ENCODE measurements around the gene CEACAM7. TPM values are rescaled to one million over a fixed set of nuclear protein-coding genes. Genes with fewer than 3 reads are reported as not detected.

The CEACAM7 gene
- total and polyA plus RNA-seq, 5 experiments from 2014 or later = not detected

DNA sequence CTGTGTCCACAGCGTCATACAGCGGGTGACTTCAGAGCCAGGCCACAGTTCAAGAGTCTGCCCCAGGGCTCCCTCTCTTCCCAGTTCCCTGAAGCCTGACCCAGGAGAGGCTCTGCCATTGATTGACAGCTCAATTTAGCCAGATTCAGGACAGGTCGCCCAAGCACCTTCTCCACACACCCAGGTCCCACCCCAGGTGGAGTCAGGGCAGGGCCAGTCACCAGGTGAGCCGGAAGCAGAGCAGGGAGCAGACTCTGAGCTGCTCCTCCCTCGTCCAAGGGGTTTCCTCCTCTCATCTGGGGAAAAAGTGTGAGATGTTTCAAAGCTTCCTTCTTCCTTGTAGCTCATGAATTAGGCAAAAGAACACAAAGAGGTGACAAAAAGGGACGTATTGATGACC is 5.6 kb downstream of the CEACAM7 start:
- H3K27me3 Mint-ChIP-seq = peaks cover 25 to 62% (median 39%) of the 10 kb centered on the region in 5 donors
- POLR2A ChIA-PET = no interaction called here
- ATAC-seq (no peak), DNase-seq (no peak)
- H3K9me3 Mint-ChIP-seq = no peaks in the 10 kb centered on the region
- H3K4me1 Mint-ChIP-seq = no peaks in the 10 kb centered on the region
- peak overlapping the region in 1 of 10 donors; percentile 63 for H3K27ac Mint-ChIP-seq
- no peak overlapping the region for H3K4me3 Mint-ChIP-seq
- no peaks in the 10 kb centered on the region for H3K36me3 Mint-ChIP-seq

- peaks cover 0 to 12% (median 0%) of the 10 kb centered on the region in 3 donors for H3K36me3 Mint-ChIP-seq
- peaks cover 0 to 20% (median 10%) of the 10 kb centered on the region in 9 donors for H3K9me3 Mint-ChIP-seq
- DNase-seq (no peak), ATAC-seq (no peak)
- no peak overlapping the region for H3K27ac Mint-ChIP-seq
- no peaks in the 10 kb centered on the region for H3K4me1 Mint-ChIP-seq
- peaks cover 36 to 83% (median 57%) of the 10 kb centered on the region in 5 donors for H3K27me3 Mint-ChIP-seq
- POLR2A ChIA-PET = no interaction called here
- no peak overlapping the region for H3K4me3 Mint-ChIP-seq
These were observed 16.6 kb downstream of the CEACAM7 start for GRCh38 chr19:41671486-41671885.

GRCh38 chr19:41670755-41671154 is 17.3 kb downstream of the CEACAM7 start:
- no peak for ATAC-seq
- POLR2A ChIA-PET = no interaction called here
- H3K36me3 Mint-ChIP-seq = peaks cover 0 to 17% (median 0%) of the 10 kb centered on the region in 3 donors
- H3K27me3 Mint-ChIP-seq = peaks cover 36 to 78% (median 57%) of the 10 kb centered on the region in 5 donors
- peaks cover 0 to 26% (median 16%) of the 10 kb centered on the region in 9 donors for H3K9me3 Mint-ChIP-seq
- no peak overlapping the region for H3K27ac Mint-ChIP-seq
- H3K4me3 Mint-ChIP-seq = no peak overlapping the region
- H3K4me1 Mint-ChIP-seq = no peaks in the 10 kb centered on the region
- no peak for DNase-seq

DNA sequence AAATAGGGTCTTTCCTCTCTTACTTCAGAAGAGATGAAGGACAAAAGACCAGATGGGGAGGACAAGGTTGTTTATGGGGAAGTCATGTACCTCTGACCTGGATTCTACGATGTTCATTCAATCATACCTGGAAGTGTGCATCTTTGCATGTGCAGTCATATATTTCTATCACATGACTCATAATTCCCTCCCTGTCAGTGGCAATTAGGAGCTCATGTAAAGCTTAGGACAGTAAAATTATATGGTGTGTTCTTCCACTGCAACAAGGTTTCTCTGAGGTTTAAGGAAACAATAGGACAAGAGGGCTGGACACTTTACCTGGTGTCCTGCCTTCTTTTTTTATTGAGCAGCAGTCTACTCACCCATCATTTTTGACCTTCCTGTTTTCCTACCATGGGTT is 19.8 kb downstream of the CEACAM7 start:
- H3K9me3 Mint-ChIP-seq = peaks cover 5 to 50% (median 33%) of the 10 kb centered on the region in 9 donors
- H3K27me3 Mint-ChIP-seq = peaks cover 32 to 63% (median 50%) of the 10 kb centered on the region in 5 donors
- peaks cover 0 to 37% (median 2%) of the 10 kb centered on the region in 3 donors for H3K36me3 Mint-ChIP-seq
- ATAC-seq = no peak
- DNase-seq = no peak
- H3K4me3 Mint-ChIP-seq = no peak overlapping the region
- no peak overlapping the region for H3K27ac Mint-ChIP-seq
- no peaks in the 10 kb centered on the region for H3K4me1 Mint-ChIP-seq
- POLR2A ChIA-PET = no interaction called here

- POLR2A ChIA-PET = no interaction called here
- ATAC-seq = no peak
- H3K27me3 Mint-ChIP-seq = peaks cover 28 to 57% (median 44%) of the 10 kb centered on the region in 5 donors
These were observed 22.0 kb downstream of the CEACAM7 start for GRCh38 chr19:41666075-41666474.

DNA sequence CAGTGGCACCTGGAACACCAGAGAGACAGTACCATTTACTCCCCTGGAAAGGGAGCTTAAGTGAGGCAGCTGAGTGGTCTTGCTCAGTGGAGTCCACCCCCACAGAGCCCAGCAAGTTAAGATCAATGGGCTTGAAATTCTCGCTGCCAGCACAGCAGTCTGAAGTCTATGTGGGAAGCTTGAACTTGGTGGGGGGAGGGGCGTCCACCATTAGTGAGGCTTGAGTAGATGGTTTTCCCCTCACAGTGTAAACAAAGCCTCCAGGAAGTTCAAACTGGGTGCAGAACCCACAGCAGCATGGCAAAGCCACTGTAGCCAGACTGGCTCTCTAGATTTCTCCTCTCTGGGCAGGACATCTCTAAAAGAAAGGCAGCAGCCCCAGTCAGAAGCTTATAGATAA is 30.9 kb downstream of the CEACAM7 start:
- DNase-seq (peak in 2 of 10 donors; percentile 14 to 15), ATAC-seq (peak; percentile 17 to 67)
- peaks cover 0 to 45% (median 21%) of the 10 kb centered on the region in 9 donors for H3K9me3 Mint-ChIP-seq
- H3K4me1 Mint-ChIP-seq = peaks cover 2 to 10% (median 9%) of the 10 kb centered on the region in 4 donors
- peaks cover 11 to 59% (median 34%) of the 10 kb centered on the region in 5 donors for H3K27me3 Mint-ChIP-seq
- POLR2A ChIA-PET = interaction anchor here (0.8 kb wide), 1 partner anchor 102 kb away, joined by 3 read pairs; no protein-coding TSS in a partner anchor
- H3K27ac Mint-ChIP-seq = peak overlapping the region in 1 of 10 donors; percentile 28
- peaks cover 0 to 23% (median 14%) of the 10 kb centered on the region in 3 donors for H3K36me3 Mint-ChIP-seq
- peak overlapping the region in 4 of 10 donors; percentile 12 to 43 (median 23) for H3K4me3 Mint-ChIP-seq

More at GRCh38 chr19:41666075-41666474, 22.0 kb downstream of the CEACAM7 start:
- Mint-ChIP-seq H3K9me3 (peaks cover 9 to 71% (median 36%) of the 10 kb centered on the region in 9 donors), H3K36me3 (peaks cover 0 to 37% (median 2%) of the 10 kb centered on the region in 3 donors), H3K4me1 (no peaks in the 10 kb centered on the region), H3K27ac (no peak overlapping the region), H3K4me3 (no peak overlapping the region)
- no peak for DNase-seq

DNA sequence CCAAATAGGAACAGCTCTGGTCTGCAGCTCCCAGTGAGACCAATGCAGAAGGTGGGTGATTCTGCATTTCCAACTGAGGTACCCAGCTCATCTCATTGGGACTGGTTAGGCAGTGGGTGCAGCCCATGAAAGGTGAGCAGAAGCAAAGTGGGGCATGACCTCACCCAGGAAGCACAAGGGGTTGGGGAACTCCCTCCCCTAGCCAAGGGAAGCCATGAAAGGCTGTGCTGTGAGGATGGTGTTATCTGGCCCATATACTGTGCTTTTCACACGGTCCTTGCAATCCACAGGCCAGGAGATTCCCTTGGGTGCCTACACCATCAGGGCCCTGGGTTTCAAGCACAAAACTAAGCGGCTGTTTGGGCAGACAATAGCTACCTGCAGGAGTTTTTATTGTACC is 31.3 kb downstream of the CEACAM7 start:
- Mint-ChIP-seq H3K4me1 (peaks cover 2 to 10% (median 9%) of the 10 kb centered on the region in 4 donors), H3K4me3 (peak overlapping the region in 4 of 10 donors; percentile 12 to 43 (median 23)), H3K27me3 (peaks cover 10 to 60% (median 37%) of the 10 kb centered on the region in 5 donors), H3K9me3 (peaks cover 0 to 41% (median 21%) of the 10 kb centered on the region in 9 donors), H3K27ac (peak overlapping the region in 1 of 10 donors; percentile 28), H3K36me3 (peaks cover 0 to 23% (median 14%) of the 10 kb centered on the region in 3 donors)
- POLR2A ChIA-PET = interaction anchor here (0.8 to 0.9 kb wide), 2 partner anchors 10 to 102 kb away, joined by 3 read pairs; no protein-coding TSS in a partner anchor
- ATAC-seq (peak; percentile 66 to 88), DNase-seq (peak in 1 of 10 donors; percentile 24)

DNA sequence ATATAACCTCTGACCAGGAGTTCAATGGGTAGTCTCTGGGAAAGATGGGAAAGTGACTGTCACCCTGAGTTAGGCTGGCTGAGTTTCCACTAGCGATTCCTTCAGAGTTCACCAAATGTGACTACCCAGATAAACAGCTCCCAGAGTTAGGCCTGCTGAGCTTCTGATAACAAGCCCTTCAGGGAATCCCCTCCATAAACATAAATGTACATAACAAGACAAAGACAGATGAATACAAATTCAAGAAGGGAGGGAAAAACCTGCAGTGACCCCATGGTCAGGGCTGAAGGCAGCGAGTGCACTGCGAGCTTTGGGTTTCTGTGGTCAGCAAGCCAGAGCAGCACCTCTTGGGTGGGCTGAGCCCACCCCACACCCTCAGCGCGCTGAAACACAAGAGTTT is 35.8 kb downstream of the CEACAM7 start:
- Mint-ChIP-seq H3K27me3 (peaks cover 16 to 46% (median 34%) of the 10 kb centered on the region in 5 donors), H3K36me3 (peaks cover 0 to 23% (median 11%) of the 10 kb centered on the region in 3 donors), H3K9me3 (peaks cover 0 to 26% (median 21%) of the 10 kb centered on the region in 9 donors), H3K27ac (no peak overlapping the region), H3K4me1 (peaks cover 2 to 9% (median 8%) of the 10 kb centered on the region in 4 donors), H3K4me3 (no peak overlapping the region)
- DNase-seq (no peak), ATAC-seq (no peak)
- POLR2A ChIA-PET = interaction anchor here (0.5 kb wide), 1 partner anchor 199 kb away, joined by 3 read pairs; no protein-coding TSS in a partner anchor

DNA sequence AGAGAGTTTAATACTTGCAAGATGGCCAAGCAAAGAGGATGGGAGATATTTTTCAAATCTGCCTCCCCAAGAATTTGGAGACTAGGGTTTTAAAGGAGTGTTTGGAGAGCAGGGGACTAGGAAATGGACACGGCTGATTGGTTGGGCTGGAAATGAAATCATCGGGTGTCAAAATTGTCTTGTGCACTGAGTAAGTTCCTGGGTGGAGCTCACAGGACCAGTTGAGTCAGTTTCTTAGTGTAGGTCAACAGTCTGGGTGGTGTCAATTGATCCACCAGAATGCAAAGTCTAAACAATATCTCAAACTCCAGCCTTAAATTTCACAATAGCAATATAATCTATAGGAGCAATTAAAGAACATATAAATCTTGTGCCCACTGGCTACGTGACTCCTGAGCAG is 38.2 kb downstream of the CEACAM7 start:
- Mint-ChIP-seq H3K27ac (peak overlapping the region in 1 of 10 donors; percentile 40), H3K36me3 (peaks cover 2 to 16% (median 10%) of the 10 kb centered on the region in 3 donors), H3K4me1 (no peaks in the 10 kb centered on the region), H3K9me3 (peaks cover 0 to 21% (median 14%) of the 10 kb centered on the region in 9 donors), H3K4me3 (no peak overlapping the region), H3K27me3 (peaks cover 19 to 53% (median 35%) of the 10 kb centered on the region in 5 donors)
- ATAC-seq (no peak), DNase-seq (no peak)
- POLR2A ChIA-PET = no interaction called here

GRCh38 chr19:41646589-41647204 is 41.4 kb downstream of the CEACAM7 start:
- peak in 6 of 10 donors; percentile 13 to 43 (median 28) for DNase-seq
- POLR2A ChIA-PET = interaction anchor here (0.7 kb wide), 1 partner anchor 9 kb away, joined by 3 read pairs; no protein-coding TSS in a partner anchor
- H3K4me1 Mint-ChIP-seq = peaks cover 0 to 5% (median 2%) of the 10 kb centered on the region in 4 donors
- H3K36me3 Mint-ChIP-seq = peaks cover 0 to 2% (median 0%) of the 10 kb centered on the region in 3 donors
- peaks cover 15 to 64% (median 32%) of the 10 kb centered on the region in 5 donors for H3K27me3 Mint-ChIP-seq
- H3K27ac Mint-ChIP-seq = no peak overlapping the region
- ATAC-seq = no peak
- H3K4me3 Mint-ChIP-seq = no peak overlapping the region
- H3K9me3 Mint-ChIP-seq = peaks cover 0 to 2% (median 0%) of the 10 kb centered on the region in 9 donors

DNA sequence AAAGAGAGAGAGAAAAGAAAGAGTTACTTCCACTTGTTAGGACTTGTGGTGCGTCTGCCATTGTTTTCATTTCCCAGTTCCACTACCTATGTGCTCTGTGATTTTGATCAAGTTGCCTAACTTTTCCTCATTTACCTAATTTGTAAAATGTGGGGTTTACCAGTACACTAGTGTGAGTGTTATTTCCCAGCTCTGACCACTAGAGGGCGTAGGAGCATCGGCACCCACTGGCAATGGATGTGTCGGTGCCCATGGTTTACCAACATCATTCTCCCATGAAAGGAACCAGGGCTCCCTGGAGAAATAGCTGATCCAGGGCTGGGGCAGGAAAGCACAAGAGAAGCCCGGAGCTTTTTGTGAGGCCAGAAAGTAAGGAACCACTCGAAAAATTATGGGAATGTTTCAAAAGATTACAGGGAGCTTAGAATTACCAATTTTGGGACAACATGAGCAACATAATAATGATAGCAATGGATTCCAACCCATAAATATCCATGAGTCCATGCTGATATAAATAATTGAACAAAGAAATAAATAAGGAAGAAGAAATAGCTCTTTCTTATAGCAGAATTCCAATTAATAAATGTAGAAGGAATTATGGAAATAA is 46.1 kb downstream of the CEACAM7 start:
- peaks cover 0 to 11% (median 0%) of the 10 kb centered on the region in 9 donors for H3K9me3 Mint-ChIP-seq
- H3K27ac Mint-ChIP-seq = peak overlapping the region in 4 of 10 donors; percentile 1 to 25 (median 11)
- H3K36me3 Mint-ChIP-seq = peaks cover 1 to 3% (median 2%) of the 10 kb centered on the region in 3 donors
- ATAC-seq (peak; percentile 60 to 68), DNase-seq (peak; percentile 49 to 88 (median 68))
- H3K27me3 Mint-ChIP-seq = peaks cover 3 to 29% (median 16%) of the 10 kb centered on the region in 5 donors
- peaks cover 10 to 23% (median 21%) of the 10 kb centered on the region in 4 donors for H3K4me1 Mint-ChIP-seq
- POLR2A ChIA-PET = interaction anchor here (1.1 kb wide), 1 partner anchor 49 kb away, joined by 3 read pairs; no protein-coding TSS in a partner anchor
- H3K4me3 Mint-ChIP-seq = no peak overlapping the region

DNA sequence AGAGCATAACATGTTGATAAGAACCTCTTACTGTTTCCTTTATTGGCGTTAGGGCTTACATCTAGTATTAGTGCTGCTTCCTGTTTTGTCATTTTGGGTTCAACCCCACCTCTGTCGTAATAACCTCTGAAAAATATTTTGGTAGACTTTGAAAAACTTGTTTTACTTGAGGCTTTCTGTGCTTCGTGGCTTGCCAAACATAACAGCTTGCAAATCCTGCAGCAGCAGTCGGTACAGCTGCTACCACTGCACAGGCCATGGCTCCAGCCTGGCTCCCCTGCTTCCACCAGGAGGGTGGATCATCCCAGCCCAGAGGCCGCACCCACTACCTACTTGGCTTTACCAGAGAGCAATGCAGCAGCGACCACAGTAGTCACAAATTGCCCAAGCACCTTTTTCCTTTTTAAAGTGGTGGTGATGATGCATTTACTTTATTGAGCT is 49.4 kb downstream of the CEACAM7 start:
- DNase-seq = peak in 4 of 10 donors; percentile 4 to 54 (median 39)
- H3K36me3 Mint-ChIP-seq = peaks cover 0 to 17% (median 2%) of the 10 kb centered on the region in 3 donors

More for the DNA sequence above, 49.4 kb downstream of the CEACAM7 start:
- H3K4me3 Mint-ChIP-seq = peak overlapping the region in 8 of 10 donors; percentile 33 to 77 (median 57)
- H3K27me3 Mint-ChIP-seq = peaks cover 10 to 58% (median 35%) of the 10 kb centered on the region in 5 donors
- peak overlapping the region; percentile 79 to 96 (median 91) for H3K27ac Mint-ChIP-seq
- H3K4me1 Mint-ChIP-seq = peaks cover 10 to 23% (median 21%) of the 10 kb centered on the region in 4 donors
- peak; percentile 82 to 84 for ATAC-seq
- peaks cover 0 to 42% (median 3%) of the 10 kb centered on the region in 9 donors for H3K9me3 Mint-ChIP-seq
- POLR2A ChIA-PET = interaction anchor here (0.5 to 0.7 kb wide), 2 partner anchors 84 to 136 kb away, joined by 4 to 6 read pairs; no protein-coding TSS in a partner anchor

All from naive thymus-derived CD8-positive, alpha-beta T cell (primary cell).